Pancreas (tissue), 10 donors: Measurements from ENCODE around the gene SMIM24. TPM values are rescaled to one million over a fixed set of nuclear protein-coding genes. Genes with fewer than 3 reads are reported as not detected.
"Not testable (repeated sequence)": the region's sequence is repeated elsewhere in the genome, so short reads cannot be mapped to it uniquely, and the experiment has no call there.

ENCODE experiments used
- ATAC-seq, 4 donors: fragments of 200-7000 bp; cut with Tn5 transposase; one replicate each; pipeline versions ENCODE4 v1.8.0 to v1.9.1; 2020; ENCODE audit warnings: mild to moderate bottlenecking in 4 of 4, moderate library complexity in 4 of 4
- DNase-seq, 6 donors: peaks; one replicate each; pipeline ENCODE4 v3.0.0-alpha.2; 2020
- FAIRE-seq: peaks from 2 replicates; lab custom pipeline; 2012; peaks lifted over from hg19 to GRCh38; lab: Jason Lieb, UNC
- H3K27ac ChIP-seq, 4 donors: fragments of 200-600 bp; sonication (generic); 1 replicate in 3 of 4; 2 replicates in 1 of 4; pipeline versions ENCODE4 v1.5.0 to v1.8.0; 2020
- H3K27me3 ChIP-seq, 4 donors: fragments of 200-600 bp; one replicate each; pipeline ENCODE4 v1.8.0; 2021
- H3K36me3 ChIP-seq, 3 donors: fragments of 200-600 bp; sonication (generic) in 1 of 3; one replicate each; pipeline versions ENCODE4 v1.5.0 to v1.8.0; 2020 to 2021
- H3K4me1 ChIP-seq, 3 donors: fragments of 200-600 bp; one replicate each; pipeline ENCODE4 v1.8.0; 2021
- H3K4me3 ChIP-seq, 4 donors: fragments of 200-600 bp; sonication (generic) in 2 of 4; one replicate each; pipeline versions ENCODE4 v1.5.0 to v1.8.0; 2020 to 2021
- H3K9me3 ChIP-seq, 4 donors: fragments of 200-600 bp; one replicate each; pipeline ENCODE4 v1.8.0; 2021
- WGBS, 2 donors: extraction: QIAGEN DNeasy Blood & Tissue Kit; methylation state at CpG; one replicate each; pipeline ENCODE4 v1.1.7; 2013; 5-methylcytosine and 5-hydroxymethylcytosine counted together
- intact Hi-C, 3 donors: fragments of 100-400 bp; cut with DNase I; formaldehyde crosslinking; loops; one replicate each; pipeline versions ENCODE4 v1.11.1 to v1.14.2; 2022
- polyA plus RNA-seq, 2 donors: library from polyadenylated mRNA; stranded (reverse); fragments of 200-250 nt; gene quantifications; one replicate each; pipeline ENCODE4 v1.2.3, GENCODE V29; 2013
- total RNA-seq, 6 donors: library from RNA; stranded (reverse); fragmentation: NEBNext Ultra II Directional in 4 of 6; extraction: Animal tissue kit (Norgen Biotek cat#: 25700) in 4 of 6; gene quantifications; one replicate each; pipeline versions ENCODE4 v1.2.1 to v1.2.4, GENCODE V29; 2021 to 2023
- TF ChIP-seq, protein P1 (sequence below), 4 donors: fragments of 200-600 bp; sonication (generic) in 3 of 4; IDR thresholded peaks; one replicate each; pipeline versions ENCODE4 v1.5.0 to v1.8.0; 2021; ENCODE audit warnings: antibody characterized with exemption in 4 of 4
- donor health status: healthy with polysubstance abuse.
- donor health status: DM: no; HTN: no; CAD: no; lungs with moderate emphysema.
- donor health status: DM: no; HTN: no; CAD: no.
- donor health status: control.
- donor health status: control.
- donor health status: Bipolar disorder and iron deficiency.
- donor health status: DM: yes; HTN: yes; CAD: no.
- donor health status: DM: no; HTN: no; CAD: no.
- donor health status: DM: no; HTN: no; CAD: no.
- donor health status: DM: yes; HTN: yes; CAD: no.

Gene SMIM24
- total and polyA plus RNA-seq, 8 donors: 1.2 to 143 (median 4.4) TPM

DNA sequence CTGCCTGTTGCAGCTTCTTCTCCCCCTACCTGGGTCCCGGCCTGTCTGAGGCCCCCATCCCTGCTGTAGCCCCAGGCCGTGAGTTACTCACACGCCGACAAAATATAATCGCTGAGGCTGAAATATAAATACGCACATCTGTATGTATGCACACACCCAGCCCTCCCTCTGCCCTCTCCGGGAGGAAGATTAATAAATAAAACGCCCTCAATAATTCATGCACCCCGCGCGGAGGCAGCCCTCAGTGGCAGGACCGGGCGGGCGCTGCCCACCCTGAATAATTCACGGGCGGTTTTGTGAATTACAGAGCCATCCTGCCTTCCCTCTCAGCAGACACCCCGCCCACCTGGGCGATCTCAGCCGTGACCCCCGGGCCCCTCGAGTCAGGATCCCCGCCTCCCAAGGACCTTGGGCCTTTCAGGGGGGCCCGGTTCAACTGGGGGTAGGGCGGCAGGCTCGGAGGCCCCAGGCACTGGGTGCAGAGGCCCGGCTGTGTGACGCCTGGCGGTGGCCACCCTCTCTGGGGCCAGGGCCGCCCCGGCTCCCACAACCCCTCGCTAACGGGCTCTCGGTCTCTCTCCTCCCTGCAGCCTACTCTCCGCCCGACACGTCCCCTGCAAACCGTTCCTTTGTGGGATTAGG is 24.2 kb downstream of the SMIM24 start:
- Histone ChIP-seq H3K4me3 (no peak overlapping the region), H3K27ac (no peak overlapping the region), H3K27me3 (no peaks in the 10 kb centered on the region), H3K4me1 (peaks cover 0 to 17% (median 4%) of the 10 kb centered on the region in 3 donors), H3K36me3 (peaks cover 0 to 52% (median 40%) of the 10 kb centered on the region in 3 donors), H3K9me3 (no peaks in the 10 kb centered on the region)
- FAIRE-seq (no peak), ATAC-seq (no peak), DNase-seq (peak in 1 of 6 donors; percentile 14)
- intact Hi-C loops: no loop called here
- TF ChIP-seq, protein P1, sequence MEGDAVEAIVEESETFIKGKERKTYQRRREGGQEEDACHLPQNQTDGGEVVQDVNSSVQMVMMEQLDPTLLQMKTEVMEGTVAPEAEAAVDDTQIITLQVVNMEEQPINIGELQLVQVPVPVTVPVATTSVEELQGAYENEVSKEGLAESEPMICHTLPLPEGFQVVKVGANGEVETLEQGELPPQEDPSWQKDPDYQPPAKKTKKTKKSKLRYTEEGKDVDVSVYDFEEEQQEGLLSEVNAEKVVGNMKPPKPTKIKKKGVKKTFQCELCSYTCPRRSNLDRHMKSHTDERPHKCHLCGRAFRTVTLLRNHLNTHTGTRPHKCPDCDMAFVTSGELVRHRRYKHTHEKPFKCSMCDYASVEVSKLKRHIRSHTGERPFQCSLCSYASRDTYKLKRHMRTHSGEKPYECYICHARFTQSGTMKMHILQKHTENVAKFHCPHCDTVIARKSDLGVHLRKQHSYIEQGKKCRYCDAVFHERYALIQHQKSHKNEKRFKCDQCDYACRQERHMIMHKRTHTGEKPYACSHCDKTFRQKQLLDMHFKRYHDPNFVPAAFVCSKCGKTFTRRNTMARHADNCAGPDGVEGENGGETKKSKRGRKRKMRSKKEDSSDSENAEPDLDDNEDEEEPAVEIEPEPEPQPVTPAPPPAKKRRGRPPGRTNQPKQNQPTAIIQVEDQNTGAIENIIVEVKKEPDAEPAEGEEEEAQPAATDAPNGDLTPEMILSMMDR (IDR thresholded peaks at IDR 0.05): no peak
- WGBS, 2 donors: 80 to 87% methylated on average over 30 to 37 of the region's 37 CpGs

DNA sequence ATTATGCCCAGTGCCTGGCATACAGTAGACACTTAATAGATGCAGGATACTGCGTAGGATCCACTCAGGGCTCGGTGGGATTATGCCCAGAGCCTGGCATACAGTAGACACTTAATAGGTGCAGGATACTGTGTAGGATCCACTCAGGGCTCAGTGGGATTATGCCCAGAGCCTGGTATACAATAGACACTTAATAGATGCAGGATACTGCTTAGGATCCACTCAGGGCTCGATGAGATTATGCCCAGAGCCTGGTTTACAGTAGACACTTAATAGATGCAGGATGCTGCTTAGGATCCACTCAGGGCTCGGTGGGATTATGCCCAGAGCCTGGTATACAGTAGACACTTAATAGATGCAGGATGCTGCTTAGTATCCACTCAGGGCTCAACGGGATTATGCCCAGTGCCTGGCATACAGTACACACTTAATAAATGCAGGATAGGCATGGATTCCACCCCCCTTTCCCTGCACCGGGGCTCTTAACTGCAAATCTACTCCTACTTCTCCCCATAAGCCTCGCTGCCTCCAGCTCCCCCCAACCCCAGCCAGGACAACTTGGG is 24.9 kb downstream of the SMIM24 start:
- FAIRE-seq (no peak), DNase-seq (no peak), ATAC-seq (no peak)
- H3K27me3 ChIP-seq: no peaks in the 10 kb centered on the region
- TF ChIP-seq, protein P1 (IDR thresholded peaks at IDR 0.05): no peak
- no peaks in the 10 kb centered on the region for H3K9me3 ChIP-seq
- H3K4me1 ChIP-seq: peaks cover 0 to 17% (median 4%) of the 10 kb centered on the region in 3 donors
- H3K4me3 ChIP-seq: no peak overlapping the region
- intact Hi-C loops: no loop called here
- 80 to 81% methylated on average over 7 of the region's 7 CpGs for whole genome bisulfite sequencing, 2 donors
- no peak overlapping the region for H3K27ac ChIP-seq
- peaks cover 0 to 58% (median 45%) of the 10 kb centered on the region in 3 donors for H3K36me3 ChIP-seq

DNA sequence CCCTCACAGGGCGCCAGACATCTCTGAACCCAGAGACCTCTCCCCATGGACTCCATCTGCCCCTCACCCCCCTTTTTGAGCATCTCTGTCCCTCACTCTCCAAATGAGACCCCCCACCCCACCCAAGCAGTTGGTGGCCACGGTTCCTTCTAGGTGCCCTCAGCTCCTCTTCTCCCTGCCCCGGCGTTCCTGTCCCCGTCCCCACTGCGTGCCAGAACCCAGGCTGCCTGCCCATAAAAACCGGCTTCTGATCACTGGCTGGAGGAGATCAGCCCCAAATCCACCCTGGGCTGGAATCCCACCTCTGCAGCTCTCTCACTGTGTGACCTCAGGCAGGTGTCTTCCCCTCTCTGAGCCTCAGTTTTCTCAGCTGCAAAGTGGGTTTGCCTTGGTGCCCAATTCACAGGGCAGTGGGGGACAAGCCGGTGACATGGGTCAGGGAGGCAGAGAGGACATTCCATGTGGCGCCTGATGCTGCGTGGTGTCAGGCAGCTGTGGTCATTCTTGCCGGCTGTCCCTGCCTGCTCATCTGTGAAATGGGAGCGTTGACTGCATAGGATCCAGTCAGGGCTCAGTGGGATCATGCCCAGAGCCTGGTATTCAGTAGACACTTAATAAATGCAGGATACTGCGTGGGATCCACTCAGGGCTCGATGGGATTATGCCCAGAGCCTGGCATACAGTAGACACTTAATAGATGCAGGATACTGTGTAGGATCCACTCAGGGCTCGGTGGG is 25.5 kb downstream of the SMIM24 start:
- ATAC-seq: no peak
- Histone ChIP-seq H3K4me1 (peaks cover 0 to 10% (median 2%) of the 10 kb centered on the region in 3 donors), H3K27me3 (no peaks in the 10 kb centered on the region), H3K9me3 (no peaks in the 10 kb centered on the region), H3K27ac (no peak overlapping the region), H3K4me3 (no peak overlapping the region), H3K36me3 (peaks cover 0 to 63% (median 49%) of the 10 kb centered on the region in 3 donors)
- WGBS, 2 donors: 92 to 95% methylated on average over 15 of the region's 15 CpGs
- DNase-seq: no peak
- intact Hi-C loops: no loop called here
- TF ChIP-seq, protein P1 (IDR thresholded peaks at IDR 0.05): no peak
- FAIRE-seq: no peak

DNA sequence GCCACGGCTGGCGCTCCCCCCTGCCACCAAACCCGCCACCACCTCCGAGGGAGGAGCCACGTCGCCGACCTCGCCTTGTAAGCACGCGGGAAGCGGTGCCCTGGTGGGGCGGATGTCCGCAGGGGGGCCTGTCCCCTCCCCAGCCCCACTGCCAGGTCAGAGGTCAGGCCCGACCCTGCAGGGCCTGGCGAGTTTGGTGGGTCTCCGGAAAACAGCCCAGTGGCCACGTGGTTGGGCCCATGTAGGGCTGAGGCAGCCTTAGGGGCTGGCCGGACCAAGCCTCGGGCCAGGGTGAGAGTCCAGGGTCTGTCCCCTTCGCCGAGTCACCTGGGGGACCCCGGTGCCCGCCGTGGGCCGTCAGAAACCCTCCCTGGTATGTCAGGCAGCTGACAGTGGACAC is 26.5 kb downstream of the SMIM24 start:
- Histone ChIP-seq H3K36me3 (peaks cover 3 to 72% (median 58%) of the 10 kb centered on the region in 3 donors), H3K27ac (no peak overlapping the region), H3K9me3 (no peaks in the 10 kb centered on the region), H3K4me3 (no peak overlapping the region), H3K27me3 (no peaks in the 10 kb centered on the region), H3K4me1 (peaks cover 0 to under 1% (median 0%) of the 10 kb centered on the region in 3 donors)
- TF ChIP-seq, protein P1 (IDR thresholded peaks at IDR 0.05): no peak
- no peak for ATAC-seq
- FAIRE-seq: no peak
- WGBS, 2 donors: 86% methylated on average over 25 of the region's 25 CpGs
- intact Hi-C loops: no loop called here
- peak in 1 of 6 donors; percentile 49 for DNase-seq

DNA sequence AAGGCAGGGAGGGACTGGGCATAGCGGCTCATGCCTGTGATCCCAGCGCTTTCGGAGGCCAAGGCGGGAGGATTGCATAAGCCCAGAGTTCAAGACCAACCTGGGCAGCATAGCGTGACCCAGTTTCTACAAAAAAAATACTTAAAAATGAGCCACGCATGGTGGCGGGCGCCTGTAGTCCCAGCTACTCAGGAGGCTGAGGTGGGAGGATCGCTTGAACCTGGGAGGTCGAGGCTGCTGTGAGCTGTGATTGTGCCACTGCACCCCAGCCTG is 27.4 kb downstream of the SMIM24 start:
- 96 to 97% methylated on average over 10 of the region's 10 CpGs for WGBS, 2 donors
- H3K27ac ChIP-seq, H3K27me3 ChIP-seq, ATAC-seq, FAIRE-seq, H3K9me3 ChIP-seq, intact Hi-C loops, DNase-seq, H3K4me3 ChIP-seq, H3K4me1 ChIP-seq: not testable (repeated sequence)
- H3K36me3 ChIP-seq: peaks cover 3 to 79% (median 63%) of the 10 kb centered on the region in 3 donors
